ENCODE results near the gene MERTK. TPM values are rescaled to one million over a fixed set of nuclear protein-coding genes. Genes with fewer than 3 reads are reported as not detected.

Gene MERTK
- total RNA-seq, 2 donors from 2014 or later: 47.1 to 69.9 TPM

- no peaks in the 10 kb centered on the region for H3K27me3 ChIP-seq (replicated peaks; ENCODE audit: insufficient read depth)
- no peak overlapping the region for H3K27ac ChIP-seq
- no peak overlapping the region for H3K4me3 ChIP-seq
- TF ChIP-seq, protein P1, sequence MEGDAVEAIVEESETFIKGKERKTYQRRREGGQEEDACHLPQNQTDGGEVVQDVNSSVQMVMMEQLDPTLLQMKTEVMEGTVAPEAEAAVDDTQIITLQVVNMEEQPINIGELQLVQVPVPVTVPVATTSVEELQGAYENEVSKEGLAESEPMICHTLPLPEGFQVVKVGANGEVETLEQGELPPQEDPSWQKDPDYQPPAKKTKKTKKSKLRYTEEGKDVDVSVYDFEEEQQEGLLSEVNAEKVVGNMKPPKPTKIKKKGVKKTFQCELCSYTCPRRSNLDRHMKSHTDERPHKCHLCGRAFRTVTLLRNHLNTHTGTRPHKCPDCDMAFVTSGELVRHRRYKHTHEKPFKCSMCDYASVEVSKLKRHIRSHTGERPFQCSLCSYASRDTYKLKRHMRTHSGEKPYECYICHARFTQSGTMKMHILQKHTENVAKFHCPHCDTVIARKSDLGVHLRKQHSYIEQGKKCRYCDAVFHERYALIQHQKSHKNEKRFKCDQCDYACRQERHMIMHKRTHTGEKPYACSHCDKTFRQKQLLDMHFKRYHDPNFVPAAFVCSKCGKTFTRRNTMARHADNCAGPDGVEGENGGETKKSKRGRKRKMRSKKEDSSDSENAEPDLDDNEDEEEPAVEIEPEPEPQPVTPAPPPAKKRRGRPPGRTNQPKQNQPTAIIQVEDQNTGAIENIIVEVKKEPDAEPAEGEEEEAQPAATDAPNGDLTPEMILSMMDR (IDR thresholded peaks at IDR 0.05): no peak
- no peak for ATAC-seq (ENCODE audit: insufficient number of reproducible peaks, low FRiP score, low read depth)
- H3K4me1 ChIP-seq (ENCODE audit: control insufficient read depth in 1 of 2, low read depth in 2 of 2): peaks cover under 1 to 6% of the 10 kb centered on the region in 2 donors
- no peaks in the 10 kb centered on the region for H3K9me3 ChIP-seq
- no peak for DNase-seq (ENCODE audit: low spot score)
- H3K36me3 ChIP-seq: no peaks in the 10 kb centered on the region
Observed at GRCh38 chr2:111940333-111941196, 42.2 kb downstream of the MERTK start.

GRCh38 chr2:111941531-111941930, 43.1 kb downstream of the MERTK start:
- Histone ChIP-seq H3K9me3 (no peaks in the 10 kb centered on the region), H3K36me3 (no peaks in the 10 kb centered on the region), H3K27ac (no peak overlapping the region), H3K4me1 (ENCODE audit: control insufficient read depth in 1 of 2, low read depth in 2 of 2) (peaks cover 8 to 14% of the 10 kb centered on the region in 2 donors), H3K27me3 (replicated peaks; ENCODE audit: insufficient read depth) (no peaks in the 10 kb centered on the region), H3K4me3 (no peak overlapping the region)
- ATAC-seq (ENCODE audit: insufficient number of reproducible peaks, low FRiP score, low read depth) (no peak), DNase-seq (ENCODE audit: low spot score) (no peak)
- TF ChIP-seq, protein P1 (IDR thresholded peaks at IDR 0.05): no peak

DNA sequence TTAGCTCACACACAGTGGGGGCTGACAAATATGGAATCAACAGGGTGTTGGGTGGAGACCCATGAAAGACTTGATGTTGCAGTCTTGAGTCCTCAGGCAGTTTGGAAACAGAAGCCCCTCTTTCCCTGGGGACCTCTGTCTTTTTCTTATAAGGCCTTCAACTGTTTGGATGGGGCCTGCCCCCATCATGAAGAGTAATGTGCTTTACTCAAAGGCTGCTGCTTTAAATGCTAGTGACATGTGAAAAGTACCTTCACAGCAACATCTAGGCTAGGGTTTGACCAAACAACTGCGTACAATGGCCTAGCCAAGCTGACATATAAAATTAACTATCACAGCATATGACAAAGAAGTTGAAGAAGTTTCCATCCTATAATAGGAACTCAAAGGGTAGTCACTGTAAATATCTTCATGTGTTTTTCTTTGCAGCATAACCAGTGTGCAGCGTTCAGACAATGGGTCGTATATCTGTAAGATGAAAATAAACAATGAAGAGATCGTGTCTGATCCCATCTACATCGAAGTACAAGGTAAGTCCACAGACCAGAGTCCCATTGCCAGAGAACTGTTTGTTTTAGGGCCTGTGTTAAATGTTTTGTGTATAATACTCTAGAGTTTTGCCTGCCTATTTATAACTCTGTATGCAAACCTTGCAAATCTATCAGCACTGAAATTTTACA, 46.3 kb downstream of the MERTK start:
- no peaks in the 10 kb centered on the region for H3K9me3 ChIP-seq
- no peak for ATAC-seq (ENCODE audit: insufficient number of reproducible peaks, low FRiP score, low read depth)
- H3K27me3 ChIP-seq (replicated peaks; ENCODE audit: insufficient read depth): no peaks in the 10 kb centered on the region
- TF ChIP-seq, protein P1 (IDR thresholded peaks at IDR 0.05): no peak
- H3K4me1 ChIP-seq (ENCODE audit: control insufficient read depth in 1 of 2, low read depth in 2 of 2): peaks cover 11 to 24% of the 10 kb centered on the region in 2 donors
- DNase-seq (ENCODE audit: low spot score): no peak
- no peak overlapping the region for H3K27ac ChIP-seq
- H3K36me3 ChIP-seq: peaks cover 3% of the 10 kb centered on the region
- no peak overlapping the region for H3K4me3 ChIP-seq

DNA sequence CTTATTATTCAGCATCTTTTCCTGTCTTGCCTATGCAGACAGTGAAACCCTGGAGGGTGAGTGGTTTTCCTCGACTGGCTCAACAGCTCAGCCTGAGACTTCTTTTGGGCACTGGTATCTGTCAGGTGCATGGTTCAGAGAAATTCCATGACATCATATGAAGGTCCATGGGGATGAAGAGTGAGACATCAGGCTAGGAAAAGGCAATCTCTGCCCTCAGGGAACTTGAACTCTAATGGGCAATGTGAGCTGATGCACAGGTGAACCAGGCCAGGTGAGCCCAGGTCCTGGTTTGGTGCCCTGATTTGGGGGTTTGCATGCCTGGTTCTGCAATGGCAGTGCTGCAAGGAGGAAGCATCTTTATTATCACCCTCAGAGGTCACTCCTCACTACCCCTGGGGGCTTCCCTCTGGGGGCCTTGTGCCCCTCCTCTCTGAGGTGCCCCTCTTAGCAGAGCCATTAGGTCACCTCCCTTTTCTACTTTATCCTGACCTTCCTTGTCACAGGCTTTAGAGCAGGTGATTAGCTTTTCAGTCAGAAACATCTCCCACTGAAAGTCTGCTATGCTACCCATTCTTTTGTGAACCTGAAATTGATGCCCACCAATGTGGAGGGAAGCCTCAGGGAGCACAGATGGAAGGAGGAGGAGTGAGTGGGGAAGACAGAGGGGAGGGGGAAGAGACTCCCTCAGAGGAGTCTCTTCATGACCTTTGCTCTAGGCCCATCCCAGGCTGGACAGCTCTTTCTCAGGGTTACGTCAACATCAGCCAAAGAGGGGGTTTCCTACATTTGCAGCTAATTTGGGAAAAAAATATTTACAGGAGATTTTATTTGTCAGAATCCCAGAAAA, 47.3 kb downstream of the MERTK start:
- Histone ChIP-seq H3K27me3 (replicated peaks; ENCODE audit: insufficient read depth) (no peaks in the 10 kb centered on the region), H3K36me3 (peaks cover 6% of the 10 kb centered on the region), H3K4me3 (no peak overlapping the region), H3K4me1 (ENCODE audit: control insufficient read depth in 1 of 2, low read depth in 2 of 2) (peaks cover 11 to 24% of the 10 kb centered on the region in 2 donors), H3K27ac (peak overlapping the region; percentile 80 to 92), H3K9me3 (no peaks in the 10 kb centered on the region)
- ATAC-seq (ENCODE audit: insufficient number of reproducible peaks, low FRiP score, low read depth) (no peak), DNase-seq (ENCODE audit: low spot score) (no peak)
- TF ChIP-seq, protein P1 (IDR thresholded peaks at IDR 0.05): no peak

Data from thoracic aorta (tissue), 2 donors.